ENCODE measurements around the gene ADORA3. TPM values are rescaled to one million over a fixed set of nuclear protein-coding genes. Genes with fewer than 3 reads are reported as not detected.

The ADORA3 gene
- total and polyA plus RNA-seq, 10 of the 15 experiments (the other 5 are each of a cell fraction or from before 2014, with no cell fraction given) = 0.14 to 0.29 (median 0.18) TPM; not detected in 2

DNA sequence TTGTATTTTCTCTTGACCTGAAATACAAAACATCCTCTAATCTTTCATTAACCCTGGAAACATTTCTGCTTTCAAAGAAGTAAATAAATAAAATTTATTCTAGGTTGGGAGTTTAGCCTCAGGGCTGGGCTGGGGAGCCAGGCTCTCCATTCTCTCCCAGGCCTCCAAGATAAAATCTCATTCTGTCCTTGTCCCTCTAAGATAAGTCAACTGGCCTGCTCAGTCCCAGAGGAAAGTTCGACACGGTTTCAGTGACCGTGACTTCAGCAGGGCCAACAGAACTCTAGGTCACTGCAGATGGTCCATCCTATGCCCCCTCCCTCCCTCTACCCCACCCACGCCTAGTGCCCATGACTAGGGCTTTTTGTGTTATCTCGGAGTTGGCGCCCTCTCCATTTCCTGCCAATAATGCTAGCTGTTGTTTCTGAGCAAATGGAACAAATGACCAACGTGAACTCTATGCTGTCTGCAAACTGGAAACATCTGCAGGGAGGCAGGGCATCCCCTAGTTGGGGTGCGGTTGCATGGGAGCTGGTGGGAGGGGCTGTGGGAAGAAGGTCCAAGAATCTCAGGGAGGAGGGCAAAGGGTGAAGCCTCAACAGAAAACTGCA lies 10.1 kb upstream of the ADORA3 start:
- no peak for DNase-seq (ENCODE audit: low read depth, low spot score)
- no peak overlapping the region for H3K4me3 ChIP-seq
- ChIA-PET POLR2A (no interaction called here), RAD21 (ENCODE audit: unreplicated experiment) (no interaction called here), SMC1A (ENCODE audit: uncharacterized antibody, unreplicated experiment) (no interaction called here), CTCF (interaction anchor here (1.6 kb wide), 1 partner anchor 201 kb away, joined by 4 read pairs; no protein-coding TSS in a partner anchor)
- H3K4me1 ChIP-seq (ENCODE audit: control insufficient read depth, insufficient read depth, low read length) = peaks cover 42% of the 10 kb centered on the region
- in situ Hi-C loops (cut with MboI) (loop anchor here (10.0 kb wide), 1 partner anchor 81 kb away; no protein-coding TSS in a partner anchor), intact Hi-C loops (cut with micrococcal nuclease; ENCODE audit: unreplicated experiment) (no loop called here)
- no peak overlapping the region for H3K4me2 ChIP-seq (ENCODE audit: control insufficient read depth, insufficient read depth)
- H2AFZ ChIP-seq (ENCODE audit: control insufficient read depth, low read depth, low read length) = no peak overlapping the region
- FAIRE-seq = no peak
- H3K9me3 ChIP-seq (replicated peaks; ENCODE audit: control insufficient read depth, insufficient read depth, low read length) = no peaks in the 10 kb centered on the region
- BruUV-seq (replicated peaks) = no TSS peak
- H3K27ac ChIP-seq (ENCODE audit: control insufficient read depth, insufficient read depth) = no peak overlapping the region
- no peak for ATAC-seq
- TF ChIP-seq, protein P1, sequence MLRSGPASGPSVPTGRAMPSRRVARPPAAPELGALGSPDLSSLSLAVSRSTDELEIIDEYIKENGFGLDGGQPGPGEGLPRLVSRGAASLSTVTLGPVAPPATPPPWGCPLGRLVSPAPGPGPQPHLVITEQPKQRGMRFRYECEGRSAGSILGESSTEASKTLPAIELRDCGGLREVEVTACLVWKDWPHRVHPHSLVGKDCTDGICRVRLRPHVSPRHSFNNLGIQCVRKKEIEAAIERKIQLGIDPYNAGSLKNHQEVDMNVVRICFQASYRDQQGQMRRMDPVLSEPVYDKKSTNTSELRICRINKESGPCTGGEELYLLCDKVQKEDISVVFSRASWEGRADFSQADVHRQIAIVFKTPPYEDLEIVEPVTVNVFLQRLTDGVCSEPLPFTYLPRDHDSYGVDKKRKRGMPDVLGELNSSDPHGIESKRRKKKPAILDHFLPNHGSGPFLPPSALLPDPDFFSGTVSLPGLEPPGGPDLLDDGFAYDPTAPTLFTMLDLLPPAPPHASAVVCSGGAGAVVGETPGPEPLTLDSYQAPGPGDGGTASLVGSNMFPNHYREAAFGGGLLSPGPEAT (IDR thresholded peaks at IDR 0.05; ENCODE audit: low read depth) = no peak
- no peaks in the 10 kb centered on the region for H3K79me2 ChIP-seq (ENCODE audit: control insufficient read depth, insufficient read depth, low read length)
- 50% methylated on average over 8 of the region's 8 CpGs for WGBS (ENCODE audit: insufficient coverage, insufficient replicate concordance, low lambda C conversion rate, missing lambda C conversion rate)
- H3K9ac ChIP-seq (ENCODE audit: control insufficient read depth, insufficient read depth, low read length) = no peak overlapping the region
- H3K36me3 ChIP-seq (ENCODE audit: control insufficient read depth in 2 of 2, insufficient read depth in 2 of 2, low read length in 1 of 2) = no peaks in the 10 kb centered on the region
- H4K20me1 ChIP-seq (ENCODE audit: control insufficient read depth, insufficient read depth) = no peaks in the 10 kb centered on the region
- no peaks in the 10 kb centered on the region; a peak in 1 of 4 replicates for H3K27me3 ChIP-seq (replicated peaks in 1 of 2; ENCODE audit: control insufficient read depth in 2 of 2, insufficient read depth in 2 of 2, low read length in 1 of 2)

DNA sequence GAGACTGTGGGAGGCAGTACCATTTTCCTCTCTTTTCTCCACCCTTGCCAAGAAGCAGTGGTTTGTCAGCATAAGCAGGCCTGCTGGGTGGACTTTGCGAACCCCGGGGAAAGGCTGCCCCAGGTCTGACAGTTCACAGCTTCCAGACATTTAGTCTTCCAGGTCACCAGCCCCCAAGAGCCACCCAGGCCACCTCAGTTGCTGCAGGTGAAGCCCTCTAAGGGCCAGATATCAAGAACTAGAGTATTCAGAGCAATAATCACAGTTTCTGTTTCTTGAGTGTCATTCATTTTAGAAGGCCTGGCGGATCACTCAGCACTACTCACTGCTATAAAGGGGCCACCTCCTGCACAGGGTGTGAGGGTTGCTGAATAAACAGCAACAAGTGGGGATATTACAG lies 9.5 kb upstream of the ADORA3 start:
- Histone ChIP-seq H3K4me2 (ENCODE audit: control insufficient read depth, insufficient read depth) (no peak overlapping the region), H3K9me3 (replicated peaks; ENCODE audit: control insufficient read depth, insufficient read depth, low read length) (no peaks in the 10 kb centered on the region), H3K9ac (ENCODE audit: control insufficient read depth, insufficient read depth, low read length) (no peak overlapping the region), H3K36me3 (ENCODE audit: control insufficient read depth in 2 of 2, insufficient read depth in 2 of 2, low read length in 1 of 2) (no peaks in the 10 kb centered on the region), H3K27me3 (replicated peaks in 1 of 2; ENCODE audit: control insufficient read depth in 2 of 2, insufficient read depth in 2 of 2, low read length in 1 of 2) (no peaks in the 10 kb centered on the region; a peak in 1 of 4 replicates), H3K27ac (ENCODE audit: control insufficient read depth, insufficient read depth) (no peak overlapping the region), H3K79me2 (ENCODE audit: control insufficient read depth, insufficient read depth, low read length) (peaks cover under 1% of the 10 kb centered on the region; the same call in 1 of the 2 replicates), H2AFZ (ENCODE audit: control insufficient read depth, low read depth, low read length) (no peak overlapping the region), H3K4me1 (ENCODE audit: control insufficient read depth, insufficient read depth, low read length) (peaks cover 40% of the 10 kb centered on the region), H3K4me3 (no peak overlapping the region), H4K20me1 (ENCODE audit: control insufficient read depth, insufficient read depth) (no peaks in the 10 kb centered on the region)
- ChIA-PET POLR2A (no interaction called here), RAD21 (ENCODE audit: unreplicated experiment) (no interaction called here), SMC1A (ENCODE audit: uncharacterized antibody, unreplicated experiment) (interaction anchor here (0.6 to 8.2 kb wide), 3 partner anchors 74 to 111 kb away, joined by 4 to 94 read pairs (median 6); partner anchors contain the start of gene RAP1A), CTCF (no interaction called here)
- no TSS peak for BruUV-seq (replicated peaks)
- FAIRE-seq (no peak), DNase-seq (ENCODE audit: low read depth, low spot score) (no peak), ATAC-seq (no peak)
- intact Hi-C loops (cut with micrococcal nuclease; ENCODE audit: unreplicated experiment) (no loop called here), in situ Hi-C loops (cut with MboI) (loop anchor here (10.0 kb wide), 1 partner anchor 82 kb away; no protein-coding TSS in a partner anchor)
- 93% methylated on average over 3 of the region's 3 CpGs for WGBS (ENCODE audit: insufficient coverage, insufficient replicate concordance, low lambda C conversion rate, missing lambda C conversion rate)
- TF ChIP-seq ATF7 (IDR thresholded peaks at IDR 0.05; ENCODE audit: low read depth) = no peak
- TF ChIP-seq RCOR1 (conservative IDR thresholded peaks at IDR 0.05; ENCODE audit: low read depth, low read length) = no peak
- no peak for TF ChIP-seq ZZZ3 (IDR thresholded peaks at IDR 0.05; ENCODE audit: control insufficient read depth, insufficient read length, low read depth)
- no peak for TF ChIP-seq NR2F1 (conservative IDR thresholded peaks at IDR 0.05)
- no peak for TF ChIP-seq MEF2A (IDR thresholded peaks at IDR 0.05; ENCODE audit: insufficient read depth, low read depth, low read length)
- TF ChIP-seq, protein P2, sequence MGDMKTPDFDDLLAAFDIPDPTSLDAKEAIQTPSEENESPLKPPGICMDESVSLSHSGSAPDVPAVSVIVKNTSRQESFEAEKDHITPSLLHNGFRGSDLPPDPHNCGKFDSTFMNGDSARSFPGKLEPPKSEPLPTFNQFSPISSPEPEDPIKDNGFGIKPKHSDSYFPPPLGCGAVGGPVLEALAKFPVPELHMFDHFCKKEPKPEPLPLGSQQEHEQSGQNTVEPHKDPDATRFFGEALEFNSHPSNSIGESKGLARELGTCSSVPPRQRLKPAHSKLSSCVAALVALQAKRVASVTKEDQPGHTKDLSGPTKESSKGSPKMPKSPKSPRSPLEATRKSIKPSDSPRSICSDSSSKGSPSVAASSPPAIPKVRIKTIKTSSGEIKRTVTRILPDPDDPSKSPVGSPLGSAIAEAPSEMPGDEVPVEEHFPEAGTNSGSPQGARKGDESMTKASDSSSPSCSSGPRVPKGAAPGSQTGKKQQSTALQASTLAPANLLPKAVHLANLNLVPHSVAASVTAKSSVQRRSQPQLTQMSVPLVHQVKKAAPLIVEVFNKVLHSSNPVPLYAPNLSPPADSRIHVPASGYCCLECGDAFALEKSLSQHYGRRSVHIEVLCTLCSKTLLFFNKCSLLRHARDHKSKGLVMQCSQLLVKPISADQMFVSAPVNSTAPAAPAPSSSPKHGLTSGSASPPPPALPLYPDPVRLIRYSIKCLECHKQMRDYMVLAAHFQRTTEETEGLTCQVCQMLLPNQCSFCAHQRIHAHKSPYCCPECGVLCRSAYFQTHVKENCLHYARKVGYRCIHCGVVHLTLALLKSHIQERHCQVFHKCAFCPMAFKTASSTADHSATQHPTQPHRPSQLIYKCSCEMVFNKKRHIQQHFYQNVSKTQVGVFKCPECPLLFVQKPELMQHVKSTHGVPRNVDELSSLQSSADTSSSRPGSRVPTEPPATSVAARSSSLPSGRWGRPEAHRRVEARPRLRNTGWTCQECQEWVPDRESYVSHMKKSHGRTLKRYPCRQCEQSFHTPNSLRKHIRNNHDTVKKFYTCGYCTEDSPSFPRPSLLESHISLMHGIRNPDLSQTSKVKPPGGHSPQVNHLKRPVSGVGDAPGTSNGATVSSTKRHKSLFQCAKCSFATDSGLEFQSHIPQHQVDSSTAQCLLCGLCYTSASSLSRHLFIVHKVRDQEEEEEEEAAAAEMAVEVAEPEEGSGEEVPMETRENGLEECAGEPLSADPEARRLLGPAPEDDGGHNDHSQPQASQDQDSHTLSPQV (IDR thresholded peaks at IDR 0.05) = no peak
- no peak for TF ChIP-seq WRNIP1 (IDR thresholded peaks at IDR 0.05; ENCODE audit: borderline replicate concordance, low read depth, low read length)
- no peak for TF ChIP-seq IKZF2 (IDR thresholded peaks at IDR 0.05)
- no peak for TF ChIP-seq BRCA1 (IDR thresholded peaks at IDR 0.05; ENCODE audit: low read depth, low read length)
- TF ChIP-seq ZNF274 (IDR thresholded peaks at IDR 0.05; ENCODE audit: insufficient read depth, insufficient read length) = no peak
